HEK293T (cell line): Measurements from ENCODE around the gene CFLAR.

Experiments
- FOXK2 ChIP-seq: fragments of 450-650 bp; IDR thresholded peaks from 2 replicates; pipeline ENCODE4 v1.6.1; 2016; ENCODE audit warnings: mild to moderate bottlenecking
- FOXM1 ChIP-seq: fragments of 450-650 bp; IDR thresholded peaks from 2 replicates; pipeline ENCODE4 v1.6.1; 2017; ENCODE audit warnings: mild to moderate bottlenecking, borderline replicate concordance
- PKNOX1 ChIP-seq: fragments of 450-650 bp; IDR thresholded peaks from 2 replicates; pipeline ENCODE4 v1.6.1; 2016

DNA sequence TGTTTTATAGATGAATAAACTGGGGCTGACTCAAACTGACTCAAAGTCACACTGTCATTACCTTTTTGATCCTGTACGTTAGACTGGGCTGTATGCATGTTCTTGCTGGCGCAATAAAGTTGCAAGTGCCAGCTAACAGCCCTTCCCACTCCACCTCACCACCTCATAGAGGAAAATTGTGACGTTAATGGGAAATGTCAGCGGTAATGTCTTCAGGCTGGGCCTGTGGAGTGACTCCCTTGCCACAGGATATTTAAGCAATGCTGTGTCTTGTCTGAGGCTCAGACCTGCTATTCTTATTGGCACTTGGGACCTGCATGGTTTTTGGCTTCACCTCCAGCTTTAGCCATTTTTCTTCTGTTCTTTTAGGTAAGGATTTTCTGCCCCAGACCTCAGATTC lies 41.7 kb downstream of the CFLAR start:
- TF ChIP-seq FOXK2 = no peak
- TF ChIP-seq PKNOX1 = no peak
- TF ChIP-seq FOXM1 = no peak
